ENCODE measurements around the gene SKA3.

SKA3 gene

DNA sequence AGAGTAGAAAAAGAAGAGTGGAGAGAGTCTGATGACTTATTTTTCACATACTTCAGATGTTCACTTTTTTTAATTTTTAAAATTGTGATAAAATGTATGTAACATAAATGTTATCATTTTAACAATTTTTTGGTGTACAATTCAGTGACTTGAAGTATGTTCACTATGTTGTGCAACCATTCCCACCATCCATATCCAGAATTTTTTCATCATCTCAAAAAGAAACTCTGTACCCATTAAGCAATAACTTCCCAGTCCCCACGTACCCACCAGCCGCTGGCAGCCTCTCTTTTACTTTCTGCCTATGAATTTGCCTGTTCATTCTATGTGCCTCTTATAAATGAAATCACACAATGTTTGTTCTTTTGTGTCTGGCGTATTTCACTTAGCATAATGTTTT is 43.3 kb downstream of the SKA3 start:
- no peak overlapping the region for H3K4me2 ChIP-seq
- no peak overlapping the region for H3K27ac ChIP-seq
- no peak overlapping the region for H3K9ac ChIP-seq
- no peaks in the 10 kb centered on the region for H3K36me3 ChIP-seq
- H4K20me1 ChIP-seq, result no peaks in the 10 kb centered on the region
- peaks cover 0 to 8% (median 5%) of the 10 kb centered on the region in 11 experiments; a peak in 8 of 22 replicates for H3K9me3 ChIP-seq (replicated peaks in 1 of 11)
- H3K4me3 ChIP-seq, result no peak overlapping the region
- peaks cover 0 to 13% (median 0%) of the 10 kb centered on the region in 10 experiments; a peak in 3 of 20 replicates for H3K4me1 ChIP-seq
- TF ChIP-seq Cebpa-rat (IDR thresholded peaks at IDR 0.05), result no peak
- no peaks in the 10 kb centered on the region for H3K27me3 ChIP-seq

- H3K9me3 ChIP-seq (replicated peaks in 1 of 11), result peaks cover 0 to 8% (median 5%) of the 10 kb centered on the region in 11 experiments; a peak in 8 of 22 replicates
- TF ChIP-seq Cebpa-rat (IDR thresholded peaks at IDR 0.05), result no peak
- no peak overlapping the region for H3K4me2 ChIP-seq
Measured at GRCh38 chr13:21130116-21130515, 46.2 kb downstream of the SKA3 start.

DNA sequence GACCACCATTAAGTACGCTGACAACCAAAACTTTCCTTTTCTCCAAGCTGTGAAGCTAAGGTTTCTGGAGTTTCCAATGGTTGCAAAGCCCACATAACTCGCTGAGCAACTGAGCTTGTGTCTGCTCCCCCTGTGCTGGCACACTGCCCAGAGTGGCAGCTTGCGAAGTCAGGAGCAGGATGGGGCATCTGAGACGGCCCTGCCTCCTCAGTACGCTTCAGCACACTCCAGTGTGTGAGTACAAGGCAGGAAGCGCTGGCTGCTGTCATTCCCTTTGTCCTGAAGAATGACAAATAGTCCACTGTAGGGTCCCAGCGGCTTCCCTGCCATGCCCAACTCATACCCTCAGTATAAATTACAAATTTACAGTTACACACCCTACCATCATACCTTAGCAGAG is 51.5 kb downstream of the SKA3 start:
- TF ChIP-seq Cebpa-rat (IDR thresholded peaks at IDR 0.05), result no peak
- no peaks in the 10 kb centered on the region for H3K27me3 ChIP-seq
- H3K4me3 ChIP-seq, result no peak overlapping the region
- H3K9me3 ChIP-seq (replicated peaks in 1 of 11), result no peaks in the 10 kb centered on the region
- H3K9ac ChIP-seq, result peak overlapping the region in 1 of 11 experiments; percentile 27; a peak in 1 of 22 replicates
- no peaks in the 10 kb centered on the region for H3K36me3 ChIP-seq
- H3K27ac ChIP-seq, result no peak overlapping the region
- no peaks in the 10 kb centered on the region for H4K20me1 ChIP-seq
- peak overlapping the region in 3 of 11 experiments; percentile 15 to 20 (median 15); a peak in 5 of 22 replicates for H3K4me2 ChIP-seq
- peaks cover 0 to 8% (median 5%) of the 10 kb centered on the region in 10 experiments; a peak in 10 of 20 replicates for H3K4me1 ChIP-seq

More at GRCh38 chr13:21130116-21130515, 46.2 kb downstream of the SKA3 start:
- Histone ChIP-seq H3K27ac (no peak overlapping the region), H3K27me3 (no peaks in the 10 kb centered on the region), H4K20me1 (no peaks in the 10 kb centered on the region), H3K4me3 (no peak overlapping the region), H3K36me3 (no peaks in the 10 kb centered on the region), H3K9ac (no peak overlapping the region), H3K4me1 (peaks cover 0 to 11% (median 0%) of the 10 kb centered on the region in 10 experiments; a peak in 4 of 20 replicates)

- Histone ChIP-seq H4K20me1 (no peaks in the 10 kb centered on the region), H3K36me3 (no peaks in the 10 kb centered on the region), H3K4me2 (no peak overlapping the region), H3K9me3 (replicated peaks in 1 of 11) (no peaks in the 10 kb centered on the region), H3K27me3 (no peaks in the 10 kb centered on the region), H3K4me1 (peaks cover 0 to 8% (median 5%) of the 10 kb centered on the region in 10 experiments; a peak in 10 of 20 replicates), H3K4me3 (no peak overlapping the region), H3K27ac (no peak overlapping the region), H3K9ac (no peak overlapping the region)
- no peak for TF ChIP-seq Cebpa-rat (IDR thresholded peaks at IDR 0.05)
Measured at GRCh38 chr13:21123956-21124355, 52.4 kb downstream of the SKA3 start.

GRCh38 chr13:21121616-21122015 is 54.7 kb downstream of the SKA3 start:
- no peaks in the 10 kb centered on the region for H3K27me3 ChIP-seq
- H3K4me1 ChIP-seq, result peaks cover 0 to 8% (median 5%) of the 10 kb centered on the region in 10 experiments; a peak in 10 of 20 replicates
- no peaks in the 10 kb centered on the region for H3K36me3 ChIP-seq
- H3K9me3 ChIP-seq (replicated peaks in 1 of 11), result peaks cover 0 to 8% (median 0%) of the 10 kb centered on the region in 11 experiments; a peak in 6 of 22 replicates
- H3K4me2 ChIP-seq, result no peak overlapping the region
- no peak overlapping the region for H3K9ac ChIP-seq
- no peak overlapping the region for H3K27ac ChIP-seq
- no peak overlapping the region for H3K4me3 ChIP-seq
- no peaks in the 10 kb centered on the region for H4K20me1 ChIP-seq
- TF ChIP-seq Cebpa-rat (IDR thresholded peaks at IDR 0.05), result no peak

- H3K27me3 ChIP-seq, result no peaks in the 10 kb centered on the region
Measured at GRCh38 chr13:21120191-21120590, 56.2 kb downstream of the SKA3 start.

GRCh38 chr13:21119526-21119925 is 56.8 kb downstream of the SKA3 start:
- TF ChIP-seq Cebpa-rat (IDR thresholded peaks at IDR 0.05), result no peak
- Histone ChIP-seq H3K4me3 (no peak overlapping the region), H3K27me3 (no peaks in the 10 kb centered on the region), H3K4me2 (no peak overlapping the region), H3K9me3 (replicated peaks in 1 of 11) (peaks cover 0 to 8% (median 0%) of the 10 kb centered on the region in 11 experiments; a peak in 6 of 22 replicates), H3K4me1 (peaks cover 0 to 4% (median under 1%) of the 10 kb centered on the region in 10 experiments; a peak in 6 of 20 replicates), H3K36me3 (no peaks in the 10 kb centered on the region), H3K27ac (no peak overlapping the region), H3K9ac (no peak overlapping the region), H4K20me1 (no peaks in the 10 kb centered on the region)

More at GRCh38 chr13:21120191-21120590, 56.2 kb downstream of the SKA3 start:
- H3K9ac ChIP-seq, result no peak overlapping the region
- peaks cover 0 to 9% (median 5%) of the 10 kb centered on the region in 10 experiments; a peak in 10 of 20 replicates for H3K4me1 ChIP-seq
- H4K20me1 ChIP-seq, result no peaks in the 10 kb centered on the region
- no peaks in the 10 kb centered on the region for H3K36me3 ChIP-seq
- H3K27ac ChIP-seq, result no peak overlapping the region
- TF ChIP-seq Cebpa-rat (IDR thresholded peaks at IDR 0.05), result no peak
- no peak overlapping the region for H3K4me2 ChIP-seq
- H3K4me3 ChIP-seq, result no peak overlapping the region
- H3K9me3 ChIP-seq (replicated peaks in 1 of 11), result peaks cover 0 to 8% (median 0%) of the 10 kb centered on the region in 11 experiments; a peak in 6 of 22 replicates

DNA sequence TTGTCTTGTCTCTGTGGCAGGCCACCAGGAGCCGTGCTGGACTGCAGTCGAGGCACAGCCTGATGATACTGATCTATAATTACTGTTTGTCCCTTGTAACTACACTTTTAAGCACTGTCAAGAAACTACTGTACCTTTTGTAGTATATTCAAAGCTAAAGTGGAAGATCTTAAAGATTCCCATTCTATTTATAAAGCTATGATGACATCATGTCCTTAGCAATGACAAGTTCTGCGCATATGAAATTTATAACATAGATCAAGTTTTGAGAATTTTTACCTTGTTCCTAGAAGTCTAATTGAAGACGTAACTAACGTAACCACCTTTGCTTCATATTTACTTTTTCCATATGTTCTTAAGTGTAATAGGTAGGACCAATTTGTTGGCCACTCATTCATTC is 58.2 kb downstream of the SKA3 start:
- no peak overlapping the region for H3K4me3 ChIP-seq
- no peak overlapping the region for H3K4me2 ChIP-seq
- H3K36me3 ChIP-seq, result no peaks in the 10 kb centered on the region
- H3K4me1 ChIP-seq, result peaks cover 0 to 3% (median 0%) of the 10 kb centered on the region in 10 experiments; a peak in 1 of 20 replicates
- no peaks in the 10 kb centered on the region for H4K20me1 ChIP-seq
- H3K27ac ChIP-seq, result no peak overlapping the region
- H3K9me3 ChIP-seq (replicated peaks in 1 of 11), result peaks cover 0 to 8% (median 0%) of the 10 kb centered on the region in 11 experiments; a peak in 6 of 22 replicates
- no peak overlapping the region for H3K9ac ChIP-seq
- H3K27me3 ChIP-seq, result no peaks in the 10 kb centered on the region
- no peak for TF ChIP-seq Cebpa-rat (IDR thresholded peaks at IDR 0.05)

GRCh38 chr13:21117104-21117809 is 59.1 kb downstream of the SKA3 start:
- H3K4me2 ChIP-seq, result no peak overlapping the region
- no peak for TF ChIP-seq Cebpa-rat (IDR thresholded peaks at IDR 0.05)

More at GRCh38 chr13:21117104-21117809, 59.1 kb downstream of the SKA3 start:
- Histone ChIP-seq H3K27ac (no peak overlapping the region), H3K9ac (no peak overlapping the region), H3K9me3 (replicated peaks in 1 of 11) (peaks cover 0 to 8% (median 0%) of the 10 kb centered on the region in 11 experiments; a peak in 6 of 22 replicates), H3K4me3 (no peak overlapping the region), H4K20me1 (no peaks in the 10 kb centered on the region), H3K4me1 (peaks cover 0 to 6% (median 0%) of the 10 kb centered on the region in 10 experiments; a peak in 3 of 20 replicates), H3K36me3 (no peaks in the 10 kb centered on the region), H3K27me3 (no peaks in the 10 kb centered on the region)
